Dermis blood vessel endothelial cell (primary cell): ENCODE results near the gene FHIT. TPM values are rescaled to one million over a fixed set of nuclear protein-coding genes. Genes with fewer than 3 reads are reported as not detected.

Source experiments
- DNase-seq: peaks from one replicate; pipeline ENCODE4 v3.0.0; 2010
- total RNA-seq: library from RNA; depleted of rRNA; stranded (reverse); fragments of >200 nt; gene quantifications from 2 replicates; pipeline ENCODE4 v1.2.3, GENCODE V29; 2014

Gene FHIT
- total RNA-seq, 1 donor from 2014 or later = 0.51 TPM

GRCh38 chr3:60757724-60758123, 493.5 kb downstream of the FHIT start:
- no peak for DNase-seq

GRCh38 chr3:60756241-60757030, 494.8 kb downstream of the FHIT start:
- DNase-seq = no peak

GRCh38 chr3:60755094-60755493, 496.2 kb downstream of the FHIT start:
- no peak for DNase-seq

- no peak for DNase-seq
These were observed 496.6 kb downstream of the FHIT start for GRCh38 chr3:60754617-60755016.

- no peak for DNase-seq
These were observed 498.4 kb downstream of the FHIT start for GRCh38 chr3:60752809-60753208.

DNA sequence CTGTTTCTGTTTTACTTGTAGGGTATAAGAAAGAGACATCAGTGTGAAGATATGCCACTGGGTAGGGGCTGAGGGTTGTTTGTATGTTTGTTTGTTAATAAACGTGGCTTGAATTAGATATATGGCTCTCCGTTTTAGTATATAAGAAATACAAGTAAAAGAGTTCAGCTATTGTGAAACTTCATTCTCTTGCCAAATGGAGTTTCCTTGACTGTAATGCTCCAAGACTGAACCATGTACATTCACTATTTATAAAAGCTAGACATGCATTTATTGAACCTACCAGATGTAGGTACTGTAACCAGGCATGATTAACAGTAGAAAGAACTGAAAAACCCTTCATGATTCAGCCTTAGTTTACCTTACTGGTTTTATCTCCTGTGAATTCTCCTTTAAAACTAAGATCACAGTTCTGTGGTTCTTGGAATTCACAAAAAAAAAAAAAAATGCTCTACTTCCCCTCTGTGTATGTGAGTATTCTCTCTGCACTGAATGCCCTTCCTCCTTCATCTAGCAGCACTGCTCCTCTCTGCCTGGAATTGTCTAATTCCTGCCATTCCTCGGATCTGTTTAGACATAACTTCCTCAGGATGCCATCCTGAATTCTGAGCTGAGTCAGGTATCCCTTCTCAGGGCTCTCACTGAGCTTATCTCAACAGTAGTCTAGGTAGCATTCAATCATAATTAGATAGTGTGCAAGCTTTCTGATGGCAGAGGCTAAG, 504.4 kb downstream of the FHIT start:
- no peak for DNase-seq

DNA sequence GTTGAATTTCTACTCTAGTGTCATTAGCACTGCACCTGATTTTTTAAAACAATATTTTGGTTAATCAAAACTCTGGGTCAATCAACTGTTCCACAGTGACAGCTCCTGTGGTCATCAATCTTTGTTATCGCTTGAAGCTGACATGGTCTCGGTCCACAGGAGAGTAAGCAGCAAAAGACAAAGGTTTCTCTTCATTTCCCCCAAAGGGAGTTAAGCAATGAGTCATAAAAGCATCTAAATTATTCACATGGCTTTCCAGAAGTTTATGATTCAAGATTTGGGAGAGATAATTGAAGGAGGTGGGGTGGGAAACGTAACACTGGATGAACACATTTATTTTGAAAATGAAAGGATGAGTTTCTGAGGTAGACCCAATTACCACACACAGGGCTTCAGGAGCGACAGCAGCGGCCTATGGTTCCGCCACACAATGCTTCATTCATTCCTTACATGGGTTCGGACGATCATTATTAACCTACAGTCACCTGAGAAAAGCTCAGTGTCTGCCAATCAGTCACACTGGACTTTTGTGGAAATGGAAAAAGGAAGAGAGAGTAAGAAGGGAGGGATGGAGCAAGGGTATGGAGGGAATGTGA, 505.1 kb downstream of the FHIT start:
- DNase-seq = no peak

GRCh38 chr3:60743631-60744164, 507.6 kb downstream of the FHIT start:
- DNase-seq = no peak

- DNase-seq = no peak
These were observed 508.6 kb downstream of the FHIT start for GRCh38 chr3:60742606-60743145.

GRCh38 chr3:60737633-60738399, 513.4 kb downstream of the FHIT start:
- no peak for DNase-seq

GRCh38 chr3:60730371-60730770, 520.9 kb downstream of the FHIT start:
- no peak for DNase-seq

DNA sequence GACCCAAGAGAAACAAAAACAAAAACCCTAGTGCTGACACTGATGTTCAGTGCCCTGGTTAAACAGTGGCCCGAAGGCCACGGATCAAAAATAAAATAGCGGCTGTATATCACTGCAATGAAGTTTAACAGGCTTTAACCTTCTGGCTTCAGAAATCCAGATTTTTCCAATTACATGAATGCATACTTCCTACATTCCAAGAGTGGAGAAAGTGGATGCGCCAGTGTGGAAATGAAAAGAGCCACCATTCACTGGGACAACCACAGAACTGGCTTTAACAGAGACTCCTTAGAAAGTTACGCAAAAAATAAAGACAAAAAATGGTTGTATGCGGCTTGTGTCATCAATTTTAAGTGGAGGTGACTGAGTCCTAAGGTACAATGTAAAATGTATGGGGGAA, 522.2 kb downstream of the FHIT start:
- DNase-seq = no peak

DNA sequence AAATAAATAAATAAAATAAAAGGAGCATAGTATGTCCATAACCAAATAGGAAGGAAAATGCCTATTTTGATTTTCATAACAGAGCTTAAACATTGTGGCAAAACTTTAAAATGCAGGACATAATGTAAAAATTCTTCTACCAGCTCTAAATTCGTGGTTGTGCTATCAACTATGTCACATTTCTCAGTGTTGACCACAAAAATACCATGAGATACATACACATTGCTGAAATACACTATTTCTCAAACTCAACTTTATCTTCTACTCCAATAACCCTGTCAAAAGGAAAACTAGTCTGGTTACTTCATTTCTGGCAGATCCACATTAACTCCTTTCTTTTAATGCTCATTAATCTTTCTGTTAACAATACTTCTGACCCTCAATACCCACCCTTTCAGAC, 523.2 kb downstream of the FHIT start:
- no peak for DNase-seq

DNA sequence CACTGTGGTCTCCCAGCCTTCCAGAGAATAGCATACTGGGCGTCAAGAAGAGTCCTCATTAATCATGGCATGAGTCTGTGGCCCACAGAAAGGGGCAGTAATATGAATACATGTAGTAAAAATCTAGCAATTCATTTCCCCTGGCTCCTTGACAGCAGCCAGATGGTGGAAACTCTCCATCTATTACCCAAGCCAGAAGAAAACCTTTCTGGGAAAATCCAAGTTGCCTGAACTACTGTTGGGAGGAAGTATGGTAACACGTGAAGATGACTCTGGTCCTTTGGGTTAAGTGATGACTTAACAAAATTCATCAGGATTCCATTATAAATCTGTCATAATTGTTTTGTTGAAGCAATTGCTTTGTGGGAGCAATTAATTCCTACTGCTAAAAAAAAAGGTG, 530.5 kb downstream of the FHIT start:
- no peak for DNase-seq

- DNase-seq = no peak
These were observed 534.7 kb downstream of the FHIT start for GRCh38 chr3:60716573-60716972.

GRCh38 chr3:60708191-60708975, 542.9 kb downstream of the FHIT start:
- no peak for DNase-seq

DNA sequence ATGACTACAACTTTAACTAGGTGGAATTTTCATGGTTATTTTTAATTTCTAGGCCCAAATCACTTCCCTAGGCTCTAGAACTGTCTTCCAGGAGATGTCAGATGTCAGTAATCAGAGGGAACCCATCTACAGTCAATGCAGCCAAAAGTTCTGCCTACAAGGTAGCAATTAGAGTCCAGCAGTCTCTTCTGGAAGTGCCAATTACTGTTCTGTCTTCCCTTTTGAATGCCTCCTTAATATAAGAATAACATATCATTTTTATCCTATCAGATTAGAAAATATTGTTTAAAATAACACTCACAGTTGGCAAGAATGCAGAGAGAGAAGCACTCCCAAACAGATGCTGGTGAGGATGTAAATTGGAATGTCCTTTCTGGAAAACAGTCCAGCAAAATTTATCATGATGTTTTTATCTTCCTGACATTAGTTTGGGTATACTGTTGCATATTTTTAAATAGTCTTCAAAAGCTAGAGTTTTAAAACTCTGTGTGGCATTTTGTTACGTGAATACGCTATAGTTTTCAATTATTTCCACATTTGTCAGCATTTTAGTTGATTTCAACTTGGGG, 543.7 kb downstream of the FHIT start:
- no peak for DNase-seq

DNA sequence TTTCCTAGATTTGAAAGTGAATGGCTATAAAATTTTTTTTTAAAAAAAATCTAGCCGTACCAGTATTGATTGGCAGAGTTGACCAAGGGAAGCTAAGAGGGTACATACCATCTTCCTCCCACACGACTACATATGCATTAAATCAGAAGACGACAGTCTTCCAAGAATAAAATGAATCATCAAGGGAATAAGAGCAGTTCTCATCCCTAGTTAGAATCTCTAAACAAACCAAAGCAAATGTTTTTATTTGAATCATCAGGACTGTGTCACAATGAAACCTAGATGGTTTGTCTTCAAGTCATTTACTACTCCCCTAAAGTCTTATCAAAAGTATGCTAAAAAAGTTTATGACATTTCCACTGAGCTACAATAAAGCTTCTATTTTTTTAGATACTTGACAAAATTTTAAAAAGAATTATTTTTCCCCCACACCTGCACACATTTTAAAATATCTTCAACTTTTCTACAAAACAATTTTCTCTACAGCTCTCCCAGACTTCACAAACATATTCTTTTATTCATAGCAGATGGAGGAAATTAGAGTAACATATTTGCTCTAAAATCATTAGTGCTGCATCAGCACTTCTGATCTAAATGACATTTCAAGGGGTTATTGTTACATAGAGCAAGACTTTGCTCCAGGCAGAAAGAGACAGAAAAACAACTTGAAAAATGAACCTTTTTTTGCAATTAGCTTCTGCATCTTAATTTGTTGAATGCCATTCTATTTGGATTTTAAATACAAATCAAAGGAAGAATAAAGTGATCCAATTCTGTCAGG, 547.1 kb downstream of the FHIT start:
- DNase-seq = no peak

GRCh38 chr3:60703008-60703407, 548.2 kb downstream of the FHIT start:
- no peak for DNase-seq

GRCh38 chr3:60698117-60698516, 553.1 kb downstream of the FHIT start:
- DNase-seq = no peak
